Measurements from ENCODE around the gene COLEC12. TPM values are rescaled to one million over a fixed set of nuclear protein-coding genes. Genes with fewer than 3 reads are reported as not detected.

The COLEC12 gene
- total and polyA plus RNA-seq, 10 of the 15 experiments (the other 5 are each of a cell fraction or from before 2014, with no cell fraction given), result 0.04 to 0.05 TPM; not detected in 8

- no TSS peak for BruUV-seq (replicated peaks)
- no peaks in the 10 kb centered on the region for H3K36me3 ChIP-seq (ENCODE audit: control insufficient read depth in 2 of 2, insufficient read depth in 2 of 2, low read length in 1 of 2)
- TF ChIP-seq SUZ12 (IDR thresholded peaks at IDR 0.05; ENCODE audit: unreplicated experiment) (no peak), CEBPZ (IDR thresholded peaks at IDR 0.05; ENCODE audit: low read depth, low read length) (no peak), CREB1 (IDR thresholded peaks at IDR 0.05; ENCODE audit: low read depth) (no peak), IKZF2 (IDR thresholded peaks at IDR 0.05) (no peak), NFIC (IDR thresholded peaks at IDR 0.05; ENCODE audit: low read depth, low read length) (no peak), REST (IDR thresholded peaks at IDR 0.05; ENCODE audit: low read depth, low read length) (no peak), WRNIP1 (IDR thresholded peaks at IDR 0.05; ENCODE audit: borderline replicate concordance, low read depth, low read length) (no peak), TCF12 (IDR thresholded peaks at IDR 0.05; ENCODE audit: low read depth, low read length) (no peak), SPI1 (IDR thresholded peaks at IDR 0.05; ENCODE audit: borderline replicate concordance, insufficient read depth, low read depth, low read length) (no peak), SUPT20H (IDR thresholded peaks at IDR 0.05; ENCODE audit: borderline replicate concordance, control insufficient read depth, low read depth, low read length) (no peak), SKIL (IDR thresholded peaks at IDR 0.05; ENCODE audit: low read depth, poor library complexity, severe bottlenecking) (no peak), BRCA1 (IDR thresholded peaks at IDR 0.05; ENCODE audit: low read depth, low read length) (no peak), USF1 (IDR thresholded peaks at IDR 0.05; ENCODE audit: borderline replicate concordance, extremely low read length, insufficient read depth, low read depth, low read length) (no peak), YY1 (IDR thresholded peaks at IDR 0.05; ENCODE audit: low read depth, low read length) (no peak)
Measured at GRCh38 chr18:420661-421246, 79.7 kb downstream of the COLEC12 start.

More at GRCh38 chr18:420661-421246, 79.7 kb downstream of the COLEC12 start:
- H3K4me1 ChIP-seq (ENCODE audit: control insufficient read depth, insufficient read depth, low read length), result no peaks in the 10 kb centered on the region
- no peak overlapping the region for H2AFZ ChIP-seq (ENCODE audit: control insufficient read depth, low read depth, low read length)
- no peaks in the 10 kb centered on the region; a peak in 1 of 4 replicates for H3K27me3 ChIP-seq (replicated peaks in 1 of 2; ENCODE audit: control insufficient read depth in 2 of 2, insufficient read depth in 2 of 2, low read length in 1 of 2)
- H3K4me2 ChIP-seq (ENCODE audit: control insufficient read depth, insufficient read depth), result no peak overlapping the region
- no peak for DNase-seq (ENCODE audit: low read depth, low spot score)
- H4K20me1 ChIP-seq (ENCODE audit: control insufficient read depth, insufficient read depth), result no peaks in the 10 kb centered on the region
- intact Hi-C loops (cut with micrococcal nuclease; ENCODE audit: unreplicated experiment), result no loop called here
- WGBS (ENCODE audit: insufficient coverage, insufficient replicate concordance, low lambda C conversion rate, missing lambda C conversion rate), result 24% methylated on average over 3 of the region's 3 CpGs
- no peaks in the 10 kb centered on the region for H3K79me2 ChIP-seq (ENCODE audit: control insufficient read depth, insufficient read depth, low read length)
- no peaks in the 10 kb centered on the region for H3K9me3 ChIP-seq (replicated peaks; ENCODE audit: control insufficient read depth, insufficient read depth, low read length)
- no peak for ATAC-seq
- no peak overlapping the region for H3K4me3 ChIP-seq
- no peak overlapping the region for H3K9ac ChIP-seq (ENCODE audit: control insufficient read depth, insufficient read depth, low read length)
- ChIA-PET POLR2A (no interaction called here), CTCF (no interaction called here), RAD21 (ENCODE audit: unreplicated experiment) (no interaction called here), SMC1A (ENCODE audit: uncharacterized antibody, unreplicated experiment) (no interaction called here)
- FAIRE-seq, result no peak
- in situ Hi-C loops (cut with MboI), result no loop called here
- H3K27ac ChIP-seq (ENCODE audit: control insufficient read depth, insufficient read depth), result no peak overlapping the region

Data from GM12878 (cell line).